ENCODE data around the gene PEX3. TPM values are rescaled to one million over a fixed set of nuclear protein-coding genes. Genes with fewer than 3 reads are reported as not detected.
A peak's percentile ranks its signal among the peaks of the same experiment; 100 is the strongest.
"Not testable (repeated sequence)": the region's sequence is repeated elsewhere in the genome, so short reads cannot be mapped to it uniquely, and the experiment has no call there.

Gene PEX3
- total and polyA plus RNA-seq, 3 experiments from 2014 or later, result 18.0 to 23.6 (median 20.4) TPM

DNA sequence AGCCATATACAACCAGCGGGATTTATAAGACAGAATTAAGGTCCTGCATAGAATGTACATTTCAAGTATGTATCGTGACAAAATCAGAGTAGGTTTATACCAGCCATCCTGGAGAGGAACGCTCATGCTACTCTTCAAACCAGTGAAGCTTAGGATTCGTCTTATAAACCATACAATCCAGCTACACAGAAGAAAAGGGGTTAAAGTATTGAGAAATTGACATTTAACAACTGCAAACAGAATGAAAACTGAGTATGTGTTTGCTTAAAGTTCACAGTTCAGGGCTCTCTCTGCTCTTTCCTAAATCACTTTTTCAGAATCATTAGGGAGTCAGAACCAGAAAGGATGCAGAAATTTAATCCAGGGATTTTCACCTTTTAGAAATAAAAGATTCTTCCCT, 18.0 kb upstream of the PEX3 start:
- Histone ChIP-seq H3K4me3 (ENCODE audit: low read length) (no peak overlapping the region), H3K36me3 (ENCODE audit: insufficient read depth, low read length) (peaks cover 5% of the 10 kb centered on the region), H3K9me3 (ENCODE audit: low read length) (no peaks in the 10 kb centered on the region), H3K27me3 (ENCODE audit: insufficient read depth, low read length, poor library complexity, severe bottlenecking) (no peaks in the 10 kb centered on the region), H3K4me1 (ENCODE audit: insufficient read depth, low read length) (no peaks in the 10 kb centered on the region), H3K27ac (ENCODE audit: low read depth, low read length) (no peak overlapping the region)
- no peak for DNase-seq
- H3K27me3 Mint-ChIP-seq, result no peaks in the 10 kb centered on the region
- H3K36me3 Mint-ChIP-seq, result peaks cover 4 to 36% (median 23%) of the 10 kb centered on the region in 3 donors
- no peaks in the 10 kb centered on the region for H3K9me3 Mint-ChIP-seq
- CTCF ChIA-PET, result no interaction called here
- H3K4me1 Mint-ChIP-seq, result no peaks in the 10 kb centered on the region
- no peak overlapping the region for H3K27ac Mint-ChIP-seq
- POLR2A ChIA-PET, result no interaction called here
- no peak overlapping the region for H3K4me3 Mint-ChIP-seq

DNA sequence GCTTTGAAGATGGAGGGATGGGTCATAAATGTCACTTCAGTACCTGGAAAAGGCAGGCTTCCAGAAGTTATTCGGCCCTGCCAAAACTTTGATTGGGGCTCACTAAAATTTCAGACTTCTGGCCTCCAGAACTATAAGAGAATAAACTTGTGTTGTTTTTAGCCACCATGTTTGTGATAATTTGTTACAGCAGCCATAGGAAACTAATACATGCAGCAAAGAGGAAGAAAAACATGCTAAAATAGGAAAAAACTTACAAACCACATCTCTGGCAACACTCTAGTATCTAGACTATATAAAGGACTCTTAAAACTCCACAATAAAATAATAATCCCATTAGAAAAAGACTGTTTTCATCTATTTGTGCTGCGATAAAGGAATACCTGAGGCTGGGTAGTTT, 9.6 kb upstream of the PEX3 start:
- no peak for DNase-seq
- H3K27me3 Mint-ChIP-seq, result no peaks in the 10 kb centered on the region
- Histone ChIP-seq H3K4me1 (ENCODE audit: insufficient read depth, low read length) (no peaks in the 10 kb centered on the region), H3K27ac (ENCODE audit: low read depth, low read length) (no peak overlapping the region), H3K4me3 (ENCODE audit: low read length) (no peak overlapping the region), H3K9me3 (ENCODE audit: low read length) (no peaks in the 10 kb centered on the region), H3K36me3 (ENCODE audit: insufficient read depth, low read length) (peaks cover 3% of the 10 kb centered on the region), H3K27me3 (ENCODE audit: insufficient read depth, low read length, poor library complexity, severe bottlenecking) (no peaks in the 10 kb centered on the region)
- peaks cover 9 to 20% (median 12%) of the 10 kb centered on the region in 3 donors for H3K4me1 Mint-ChIP-seq
- H3K9me3 Mint-ChIP-seq, result no peaks in the 10 kb centered on the region
- H3K27ac Mint-ChIP-seq, result no peak overlapping the region
- POLR2A ChIA-PET, result no interaction called here
- H3K36me3 Mint-ChIP-seq, result peaks cover 7 to 33% (median 25%) of the 10 kb centered on the region in 3 donors
- H3K4me3 Mint-ChIP-seq, result no peak overlapping the region
- CTCF ChIA-PET, result no interaction called here

DNA sequence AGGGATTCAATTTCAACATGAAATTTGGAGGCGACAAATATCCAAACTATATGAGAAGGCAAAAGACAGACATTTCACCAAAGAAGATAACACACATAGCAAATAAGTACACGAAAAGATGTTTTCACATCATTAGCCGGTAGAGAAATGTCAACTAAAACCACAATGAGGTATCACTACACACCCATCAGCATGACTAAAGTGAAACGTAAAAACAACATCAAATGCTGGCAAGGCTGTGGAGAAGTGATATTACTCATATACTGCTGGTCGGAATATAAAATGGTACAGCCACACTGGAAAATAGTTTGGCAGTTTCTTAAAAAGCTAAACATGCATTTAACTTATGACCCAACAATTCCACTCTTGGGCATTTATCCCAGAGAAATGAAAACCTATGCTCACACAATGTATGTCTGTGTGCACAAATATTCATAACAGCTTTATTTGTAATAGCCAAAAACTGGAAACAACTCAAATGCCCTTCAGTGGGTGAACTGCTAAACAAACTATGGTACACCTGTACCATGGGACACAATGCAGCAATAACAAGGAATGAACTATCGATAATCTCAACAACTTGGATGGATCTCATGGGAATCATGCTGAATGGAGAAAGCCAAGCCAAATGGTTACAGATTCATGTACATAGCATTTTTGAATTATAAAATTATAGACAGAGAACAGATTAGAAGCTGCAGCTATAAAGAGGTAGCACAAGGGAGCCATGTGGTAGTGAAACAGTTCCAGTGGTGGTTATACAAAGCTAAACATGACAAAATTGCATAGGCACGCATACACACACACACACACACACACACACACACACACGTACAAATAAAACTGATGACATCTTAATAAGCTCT, 8.7 kb upstream of the PEX3 start:
- Histone ChIP-seq H3K36me3 (ENCODE audit: insufficient read depth, low read length) (peaks cover 3% of the 10 kb centered on the region), H3K9me3 (ENCODE audit: low read length) (no peaks in the 10 kb centered on the region), H3K27ac (ENCODE audit: low read depth, low read length) (no peak overlapping the region), H3K27me3 (ENCODE audit: insufficient read depth, low read length, poor library complexity, severe bottlenecking) (no peaks in the 10 kb centered on the region), H3K4me3 (ENCODE audit: low read length) (no peak overlapping the region), H3K4me1 (ENCODE audit: insufficient read depth, low read length) (no peaks in the 10 kb centered on the region)
- peak overlapping the region in 2 of 8 donors; percentile 15 to 82 for H3K27ac Mint-ChIP-seq
- no peaks in the 10 kb centered on the region for H3K27me3 Mint-ChIP-seq
- peaks cover 9 to 20% (median 12%) of the 10 kb centered on the region in 3 donors for H3K4me1 Mint-ChIP-seq
- no peaks in the 10 kb centered on the region for H3K9me3 Mint-ChIP-seq
- ChIA-PET POLR2A (no interaction called here), CTCF (interaction anchor here (1.4 kb wide), 1 partner anchor 9 kb away, joined by 5 read pairs; the partner anchor contains the start of genes ADAT2 and PEX3)
- no peak for DNase-seq
- peaks cover 7 to 29% (median 20%) of the 10 kb centered on the region in 3 donors for H3K36me3 Mint-ChIP-seq
- peak overlapping the region in 1 of 7 donors; percentile 42 for H3K4me3 Mint-ChIP-seq

DNA sequence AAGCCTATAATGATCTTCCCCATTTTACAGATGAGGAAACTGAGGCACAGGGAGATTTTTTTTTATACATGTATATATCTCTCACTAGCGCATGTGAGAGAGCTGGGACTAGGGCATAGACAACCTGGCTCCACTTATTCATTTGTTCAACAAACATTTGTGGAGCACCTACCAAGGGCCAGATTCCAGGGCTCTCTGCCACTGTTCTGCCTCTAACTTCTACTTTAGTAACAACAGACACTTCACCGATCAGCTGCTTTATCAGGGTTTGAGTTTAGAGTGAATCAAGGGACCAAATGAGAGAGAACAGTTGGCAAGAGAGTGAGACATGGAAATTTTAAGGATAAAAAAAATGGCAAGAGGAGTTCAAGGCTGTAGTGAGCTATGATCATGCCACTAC, 7.5 kb upstream of the PEX3 start:
- Mint-ChIP-seq H3K36me3 (peaks cover 7 to 25% (median 20%) of the 10 kb centered on the region in 3 donors), H3K4me3 (no peak overlapping the region), H3K27me3 (no peaks in the 10 kb centered on the region), H3K4me1 (peaks cover 11 to 20% (median 14%) of the 10 kb centered on the region in 3 donors), H3K27ac (peak overlapping the region in 1 of 8 donors; percentile 70), H3K9me3 (no peaks in the 10 kb centered on the region)
- CTCF ChIA-PET, result interaction anchor here (1.0 to 1.4 kb wide), 3 partner anchors 7 to 19 kb away, joined by 3 to 5 read pairs (median 3); partner anchors contain the start of genes ADAT2 and PEX3
- Histone ChIP-seq H3K27me3 (ENCODE audit: insufficient read depth, low read length, poor library complexity, severe bottlenecking) (no peaks in the 10 kb centered on the region), H3K4me3 (ENCODE audit: low read length) (no peak overlapping the region), H3K9me3 (ENCODE audit: low read length) (no peaks in the 10 kb centered on the region), H3K36me3 (ENCODE audit: insufficient read depth, low read length) (peaks cover 3% of the 10 kb centered on the region), H3K27ac (ENCODE audit: low read depth, low read length) (no peak overlapping the region), H3K4me1 (ENCODE audit: insufficient read depth, low read length) (no peaks in the 10 kb centered on the region)
- POLR2A ChIA-PET, result no interaction called here
- DNase-seq, result no peak

DNA sequence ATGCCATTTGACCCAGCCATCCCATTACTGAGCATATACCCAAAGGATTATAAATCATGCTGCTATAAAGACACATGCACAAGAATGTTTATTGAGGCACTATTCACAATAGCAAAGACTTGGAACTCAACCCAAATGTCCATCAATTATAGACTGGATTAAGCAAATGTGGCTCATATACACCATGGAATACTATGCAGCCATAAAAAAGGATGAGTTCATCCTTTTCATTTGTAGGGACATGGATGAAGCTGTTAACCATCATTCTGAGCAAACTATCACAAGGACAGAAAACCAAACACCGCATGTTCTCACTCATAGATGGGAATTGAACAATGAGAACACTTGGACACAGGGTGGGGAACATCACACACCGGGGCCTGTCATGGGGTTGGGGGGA, 2.7 kb upstream of the PEX3 start:
- H3K4me3 ChIP-seq (ENCODE audit: low read length); H3K36me3 ChIP-seq (ENCODE audit: insufficient read depth, low read length); H3K27me3 ChIP-seq (ENCODE audit: insufficient read depth, low read length, poor library complexity, severe bottlenecking); H3K9me3 Mint-ChIP-seq; DNase-seq; H3K27me3 Mint-ChIP-seq; CTCF ChIA-PET; POLR2A ChIA-PET; H3K9me3 ChIP-seq (ENCODE audit: low read length); H3K27ac ChIP-seq (ENCODE audit: low read depth, low read length): not testable (repeated sequence)
- H3K36me3 Mint-ChIP-seq, result peaks cover 0 to 21% (median 0%) of the 10 kb centered on the region in 3 donors
- peak overlapping the region in 1 of 8 donors; percentile 47 for H3K27ac Mint-ChIP-seq
- peak overlapping the region in 1 of 7 donors; percentile 67 for H3K4me3 Mint-ChIP-seq
- peaks cover 30 to 39% (median 34%) of the 10 kb centered on the region in 3 donors for H3K4me1 Mint-ChIP-seq
- H3K4me1 ChIP-seq (ENCODE audit: insufficient read depth, low read length), result peaks cover 26% of the 10 kb centered on the region

DNA sequence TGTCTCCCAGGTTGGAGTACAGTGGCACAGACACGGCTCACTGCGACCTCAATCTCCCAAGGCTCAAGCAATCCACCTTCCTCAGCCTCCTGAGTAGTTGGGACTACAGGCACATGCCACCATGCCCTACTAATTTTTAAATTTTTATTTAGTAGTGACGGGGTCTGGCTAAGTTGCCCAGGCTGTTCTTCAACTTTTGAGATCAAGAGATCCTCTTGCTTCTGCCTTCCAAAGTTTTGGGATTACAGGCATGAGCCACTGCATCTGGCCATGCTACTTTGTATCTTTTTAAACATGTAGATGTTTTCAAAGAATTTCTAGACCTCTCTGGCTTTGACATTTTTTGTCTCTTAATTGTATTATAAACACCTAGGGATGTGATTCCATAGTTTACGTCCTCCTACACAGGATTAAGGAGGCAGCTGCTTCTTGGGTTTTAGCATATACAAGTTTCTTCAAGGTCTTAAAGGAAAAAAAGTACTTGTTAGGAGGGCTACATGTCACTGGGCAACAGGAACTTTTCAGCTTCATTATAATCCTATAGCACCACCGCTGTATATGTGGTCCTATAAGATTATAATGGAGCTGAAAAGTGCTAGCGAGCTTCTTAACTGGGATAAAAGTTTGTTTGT, 1.4 kb upstream of the PEX3 start:
- H3K27ac Mint-ChIP-seq, result peak overlapping the region in 6 of 8 donors; percentile 17 to 97 (median 92)
- peak overlapping the region; percentile 80 for H3K4me3 ChIP-seq (ENCODE audit: low read length)

DNA sequence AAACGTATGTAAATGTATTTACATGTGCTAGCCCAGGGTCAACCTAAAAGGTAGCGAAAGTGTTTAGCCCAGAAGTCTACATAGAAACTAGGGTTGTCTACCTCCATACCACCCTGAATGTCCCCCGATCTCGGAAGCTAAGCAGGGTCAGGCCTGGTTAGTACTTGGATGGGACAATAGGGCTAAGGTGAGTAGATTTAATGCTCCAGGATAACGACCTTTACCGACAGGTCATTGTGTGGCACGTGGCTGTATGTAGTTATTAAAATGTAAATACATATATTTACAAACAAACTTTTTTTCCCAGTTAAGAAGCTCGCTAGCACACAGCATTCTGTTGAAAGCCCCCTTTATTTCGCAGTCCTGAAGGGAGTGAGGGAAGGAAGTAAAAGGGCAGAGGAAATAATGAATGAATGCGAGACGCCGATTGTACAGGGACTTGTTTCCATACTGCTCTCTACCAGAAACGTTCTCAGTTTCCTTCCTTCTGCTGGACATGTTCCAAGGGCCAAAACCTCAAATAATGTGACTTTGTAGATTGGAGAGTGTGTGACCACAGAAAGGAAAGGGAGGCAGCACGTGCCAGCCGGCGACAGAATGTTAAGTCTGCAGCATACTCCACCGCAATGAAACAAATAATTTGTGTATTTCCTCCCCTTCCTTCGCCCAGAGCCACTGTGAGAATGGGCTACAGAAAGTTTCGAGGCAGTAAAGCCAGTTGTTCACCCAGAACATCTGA, 722 bp upstream of the PEX3 start:
- Histone ChIP-seq H3K4me3 (ENCODE audit: low read length) (peak overlapping the region; percentile 80), H3K27me3 (ENCODE audit: insufficient read depth, low read length, poor library complexity, severe bottlenecking) (no peaks in the 10 kb centered on the region), H3K27ac (ENCODE audit: low read depth, low read length) (peak overlapping the region; percentile 71), H3K9me3 (ENCODE audit: low read length) (no peaks in the 10 kb centered on the region), H3K4me1 (ENCODE audit: insufficient read depth, low read length) (peaks cover 26% of the 10 kb centered on the region), H3K36me3 (ENCODE audit: insufficient read depth, low read length) (no peaks in the 10 kb centered on the region)
- peaks cover 42 to 52% (median 49%) of the 10 kb centered on the region in 3 donors for H3K4me1 Mint-ChIP-seq
- peak overlapping the region; percentile 92 to 100 (median 96) for H3K4me3 Mint-ChIP-seq
- peaks cover 0 to 22% (median 2%) of the 10 kb centered on the region in 3 donors for H3K36me3 Mint-ChIP-seq
- POLR2A ChIA-PET, result interaction anchor here (0.5 to 1.3 kb wide), 8 partner anchors 11 to 393 kb away, joined by 3 to 7 read pairs (median 4); partner anchors contain the start of genes FUCA2 and LTV1
- CTCF ChIA-PET, result interaction anchor here (1.1 to 1.2 kb wide), 4 partner anchors 8 to 1304 kb away, joined by 3 to 5 read pairs (median 4); partner anchors contain the start of gene FUCA2
- peak; percentile 31 to 65 (median 43) for DNase-seq
- peak overlapping the region; percentile 87 to 98 (median 96) for H3K27ac Mint-ChIP-seq
- no peaks in the 10 kb centered on the region for H3K9me3 Mint-ChIP-seq
- no peaks in the 10 kb centered on the region for H3K27me3 Mint-ChIP-seq

More for the DNA sequence above, 1.4 kb upstream of the PEX3 start:
- H3K4me1 ChIP-seq (ENCODE audit: insufficient read depth, low read length), result peaks cover 26% of the 10 kb centered on the region
- H3K4me1 Mint-ChIP-seq, result peaks cover 36 to 46% (median 42%) of the 10 kb centered on the region in 3 donors
- H3K36me3 ChIP-seq (ENCODE audit: insufficient read depth, low read length), result no peaks in the 10 kb centered on the region
- peak overlapping the region; percentile 71 for H3K27ac ChIP-seq (ENCODE audit: low read depth, low read length)
- ChIA-PET CTCF (no interaction called here), POLR2A (interaction anchor here (0.5 kb wide), 1 partner anchor 97 kb away, joined by 4 read pairs; no protein-coding TSS in a partner anchor)
- H3K27me3 ChIP-seq (ENCODE audit: insufficient read depth, low read length, poor library complexity, severe bottlenecking), result no peaks in the 10 kb centered on the region
- no peaks in the 10 kb centered on the region for H3K27me3 Mint-ChIP-seq
- H3K9me3 ChIP-seq (ENCODE audit: low read length), result no peaks in the 10 kb centered on the region
- no peak for DNase-seq
- H3K4me3 Mint-ChIP-seq, result peak overlapping the region; percentile 92 to 100 (median 96)
- H3K36me3 Mint-ChIP-seq, result peaks cover 0 to 19% (median 2%) of the 10 kb centered on the region in 3 donors
- H3K9me3 Mint-ChIP-seq, result no peaks in the 10 kb centered on the region
